ENCODE data around the gene PHF20.
"Not testable (repeated sequence)": the region's sequence is repeated elsewhere in the genome, so short reads cannot be mapped to it uniquely, and the experiment has no call there.

PHF20 gene

DNA sequence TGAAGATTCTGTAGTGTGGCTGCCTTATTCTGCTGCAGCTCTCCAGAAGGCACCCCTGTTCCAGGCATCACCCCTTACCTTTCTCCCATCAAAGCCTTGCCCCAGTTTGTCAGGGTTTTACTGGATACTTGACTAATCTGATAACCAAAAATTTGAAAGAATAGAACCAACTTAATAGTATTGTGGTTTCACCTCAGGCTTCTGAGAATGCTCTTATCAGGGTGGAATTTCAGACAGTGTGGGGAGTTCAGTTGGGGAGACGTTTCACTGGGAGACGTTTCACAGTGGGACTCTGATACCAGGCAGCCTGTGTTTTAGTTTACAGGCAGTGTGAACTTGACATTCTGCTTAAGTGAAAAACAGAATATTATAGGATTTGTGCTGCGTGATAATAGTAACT, 132.0 kb downstream of the PHF20 start:
- DNase-seq (ENCODE audit: low read depth): no peak

GRCh38 chr20:35904982-35905663, 133.3 kb downstream of the PHF20 start:
- no peak for DNase-seq (ENCODE audit: low read depth)
- H3K4me3 ChIP-seq (ENCODE audit: low read depth, low read length): no peak overlapping the region

More for the DNA sequence above, 132.0 kb downstream of the PHF20 start:
- H3K4me3 ChIP-seq (ENCODE audit: low read depth, low read length): no peak overlapping the region

GRCh38 chr20:35907017-35907701, 135.3 kb downstream of the PHF20 start:
- no peak for DNase-seq (ENCODE audit: low read depth)
- no peak overlapping the region for H3K4me3 ChIP-seq (ENCODE audit: low read depth, low read length)

GRCh38 chr20:35908007-35908406, 136.2 kb downstream of the PHF20 start:
- no peak for DNase-seq (ENCODE audit: low read depth)
- no peak overlapping the region for H3K4me3 ChIP-seq (ENCODE audit: low read depth, low read length)

DNA sequence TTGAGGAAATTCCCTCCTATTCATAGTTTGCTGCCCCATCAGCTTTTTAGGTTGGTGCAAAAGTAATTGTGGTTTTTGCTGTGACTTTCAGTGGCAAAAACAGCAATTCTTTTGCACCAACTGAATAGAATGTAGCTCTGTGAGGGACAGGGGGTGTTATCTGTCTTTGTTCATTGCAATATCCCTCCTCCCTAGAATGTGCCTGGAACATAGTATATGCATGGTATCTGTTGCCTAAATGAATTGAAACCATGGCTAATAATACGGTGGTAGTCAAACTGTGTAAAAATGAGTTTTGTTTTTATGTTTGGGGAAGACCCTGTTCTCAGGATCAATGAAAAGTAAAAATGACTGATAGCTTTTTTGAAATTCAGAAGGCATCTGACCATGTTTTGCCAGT, 137.4 kb downstream of the PHF20 start:
- no peak for DNase-seq (ENCODE audit: low read depth)
- no peak overlapping the region for H3K4me3 ChIP-seq (ENCODE audit: low read depth, low read length)

- H3K4me3 ChIP-seq (ENCODE audit: low read depth, low read length): no peak overlapping the region
- DNase-seq (ENCODE audit: low read depth): no peak
These were observed 138.0 kb downstream of the PHF20 start for GRCh38 chr20:35909796-35910195.

DNA sequence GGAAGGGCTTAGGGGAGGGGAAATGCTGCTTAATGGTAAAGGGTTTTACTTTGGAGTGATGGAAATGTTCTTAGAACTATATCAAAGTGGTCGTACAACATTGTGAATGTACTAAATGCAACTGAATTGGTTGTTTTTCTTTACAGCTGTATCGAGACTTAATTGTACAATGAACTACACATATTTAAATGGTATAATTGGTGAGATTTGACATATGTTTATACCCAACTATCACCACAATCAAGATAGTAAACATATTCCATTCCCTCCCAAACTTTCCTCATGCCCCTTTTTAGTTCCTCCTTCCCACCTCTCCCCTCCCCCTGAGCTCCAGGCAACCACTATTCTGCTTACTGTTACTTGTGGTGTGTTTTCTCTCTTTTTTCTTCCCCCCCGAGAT, 138.4 kb downstream of the PHF20 start:
- H3K4me3 ChIP-seq (ENCODE audit: low read depth, low read length): no peak overlapping the region
- DNase-seq (ENCODE audit: low read depth): no peak

DNA sequence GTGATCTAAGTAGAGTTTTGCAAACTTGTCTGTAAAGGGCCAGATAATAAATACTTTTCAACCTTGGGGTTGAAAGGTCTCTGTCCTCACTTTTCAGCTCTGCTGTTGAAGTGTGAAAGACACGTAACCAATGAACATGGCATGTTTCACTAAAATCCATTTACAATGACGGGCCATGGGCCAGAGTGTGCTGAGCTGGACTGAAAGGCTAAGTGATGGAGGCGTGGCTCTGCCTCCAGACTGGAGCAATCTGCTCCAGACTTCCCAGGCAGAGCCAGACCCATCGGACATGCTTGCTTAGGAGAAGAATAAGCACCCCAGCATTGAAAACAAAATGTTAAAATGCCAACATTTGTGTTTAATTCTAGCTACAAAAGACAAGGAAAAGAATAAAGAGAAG, 141.1 kb downstream of the PHF20 start:
- DNase-seq (ENCODE audit: low read depth): no peak
- H3K4me3 ChIP-seq (ENCODE audit: low read depth, low read length): no peak overlapping the region

- no peak for DNase-seq (ENCODE audit: low read depth)
- no peak overlapping the region for H3K4me3 ChIP-seq (ENCODE audit: low read depth, low read length)
These were observed 145.3 kb downstream of the PHF20 start for GRCh38 chr20:35917077-35917476.

DNA sequence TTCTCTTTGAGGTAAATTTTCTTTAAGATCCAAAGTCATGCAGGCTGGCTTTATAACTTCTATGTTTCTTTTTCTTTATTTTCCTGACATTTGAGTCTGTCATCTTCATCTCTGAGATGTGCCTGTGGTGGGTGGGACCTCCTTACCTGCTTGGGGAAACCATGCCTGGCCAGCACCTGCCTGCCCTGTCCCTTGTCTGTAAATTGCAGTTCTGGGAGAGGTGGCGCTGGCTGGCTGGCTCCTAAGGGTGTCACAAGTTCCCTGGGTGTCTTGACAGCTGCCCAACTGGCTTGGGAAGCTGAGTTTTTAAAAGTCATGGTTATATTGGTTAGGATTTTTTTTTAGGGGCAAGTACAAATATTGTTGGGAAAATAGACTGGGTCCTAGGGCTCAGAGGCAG, 146.2 kb downstream of the PHF20 start:
- H3K4me3 ChIP-seq (ENCODE audit: low read depth, low read length): no peak overlapping the region
- no peak for DNase-seq (ENCODE audit: low read depth)

- DNase-seq (ENCODE audit: low read depth): no peak
- H3K4me3 ChIP-seq (ENCODE audit: low read depth, low read length): no peak overlapping the region
These were observed 148.7 kb downstream of the PHF20 start for GRCh38 chr20:35920523-35920922.

DNA sequence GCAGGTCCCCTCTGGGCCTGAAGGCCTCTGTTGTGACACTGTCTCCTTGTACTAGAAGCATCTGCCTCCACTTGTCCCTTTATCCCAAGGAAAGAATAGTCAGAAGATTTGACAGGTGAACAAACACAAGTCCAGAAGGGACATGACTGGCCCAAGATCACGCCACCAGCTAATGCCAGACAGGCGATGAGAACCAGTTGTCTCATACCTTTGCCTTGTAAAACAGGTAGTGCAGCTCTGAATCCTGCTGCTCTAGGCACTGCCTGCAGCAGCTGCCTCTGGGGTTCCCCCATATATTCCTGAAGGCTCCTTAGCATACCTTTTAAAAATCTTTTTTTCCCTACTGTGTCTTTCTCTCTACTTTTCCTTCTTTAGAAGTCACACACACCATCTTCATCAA, 157.5 kb downstream of the PHF20 start:
- DNase-seq (ENCODE audit: low read depth): no peak
- H3K4me3 ChIP-seq (ENCODE audit: low read depth, low read length): no peak overlapping the region

DNA sequence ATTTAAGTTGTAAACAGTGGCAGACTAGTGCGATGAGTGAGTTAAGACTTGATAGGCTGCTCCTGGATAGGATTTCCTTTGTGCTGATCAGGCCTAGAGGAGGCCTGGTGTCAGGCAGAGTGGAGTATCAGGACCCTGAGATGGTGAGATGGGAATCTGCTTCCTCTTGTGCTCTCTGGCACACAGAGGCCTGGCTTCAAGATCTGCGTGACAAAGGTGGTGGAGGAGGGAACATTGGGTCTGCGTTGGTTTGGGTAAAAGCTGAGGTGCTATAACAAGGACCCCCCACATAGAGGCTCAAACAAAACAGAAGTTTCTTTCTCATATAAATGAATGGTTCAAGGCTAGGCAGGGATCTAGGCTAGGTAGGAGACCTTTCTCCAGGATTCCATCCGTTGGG, 162.2 kb downstream of the PHF20 start:
- no peak overlapping the region for H3K4me3 ChIP-seq (ENCODE audit: low read depth, low read length)
- no peak for DNase-seq (ENCODE audit: low read depth)

DNA sequence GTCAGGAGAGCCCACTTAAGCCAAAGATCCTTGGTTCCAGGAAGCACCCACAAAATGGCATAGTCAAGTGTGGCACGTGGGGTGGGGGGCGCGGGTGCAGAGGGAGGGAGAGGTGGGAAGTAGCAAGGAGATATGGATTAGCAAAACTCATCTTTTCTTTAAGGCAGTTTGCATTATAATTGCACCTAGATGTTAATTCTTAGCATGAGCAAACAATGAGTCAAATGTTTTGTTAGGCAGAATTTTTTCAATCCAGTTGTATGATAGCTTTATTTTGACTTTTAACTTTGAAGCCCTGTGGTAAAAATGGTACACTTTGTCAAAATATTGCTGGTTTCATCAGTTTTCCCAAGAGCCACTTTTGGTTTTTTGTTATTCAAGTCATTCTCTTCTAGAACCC, 167.4 kb downstream of the PHF20 start:
- DNase-seq (ENCODE audit: low read depth): no peak
- H3K4me3 ChIP-seq (ENCODE audit: low read depth, low read length): no peak overlapping the region

GRCh38 chr20:35941620-35942019, 169.8 kb downstream of the PHF20 start:
- DNase-seq (ENCODE audit: low read depth): no peak
- no peak overlapping the region for H3K4me3 ChIP-seq (ENCODE audit: low read depth, low read length)

GRCh38 chr20:35942243-35942642, 170.4 kb downstream of the PHF20 start:
- no peak overlapping the region for H3K4me3 ChIP-seq (ENCODE audit: low read depth, low read length)
- no peak for DNase-seq (ENCODE audit: low read depth)

- no peak overlapping the region for H3K4me3 ChIP-seq (ENCODE audit: low read depth, low read length)
- no peak for DNase-seq (ENCODE audit: low read depth)
These were observed 175.7 kb downstream of the PHF20 start for GRCh38 chr20:35947489-35947888.

- H3K4me3 ChIP-seq (ENCODE audit: low read depth, low read length): no peak overlapping the region
- no peak for DNase-seq (ENCODE audit: low read depth)
These were observed 176.1 kb downstream of the PHF20 start for GRCh38 chr20:35947907-35948306.

DNA sequence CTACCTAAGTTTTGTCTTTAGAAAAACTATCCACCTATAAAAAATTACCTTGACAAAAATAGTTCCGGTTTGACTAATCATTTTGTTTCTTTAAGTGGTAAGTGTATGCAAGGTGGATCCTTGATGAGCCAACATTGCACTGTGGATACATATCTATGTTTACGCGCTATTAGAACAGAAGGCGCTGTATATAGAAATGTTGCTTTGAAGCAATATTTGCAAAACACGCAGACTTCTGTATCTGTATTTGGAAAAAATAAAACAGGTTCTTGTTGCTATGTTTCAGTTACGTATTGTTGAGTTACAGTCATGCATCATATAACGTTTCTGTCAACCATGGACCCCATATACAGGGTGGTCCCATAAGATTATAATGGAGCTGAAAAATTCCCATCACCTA, 178.3 kb downstream of the PHF20 start:
- H3K4me3 ChIP-seq (ENCODE audit: low read depth, low read length): no peak overlapping the region
- no peak for DNase-seq (ENCODE audit: low read depth)

- DNase-seq (ENCODE audit: low read depth); H3K4me3 ChIP-seq (ENCODE audit: low read depth, low read length): not testable (repeated sequence)
These were observed 180.3 kb downstream of the PHF20 start for GRCh38 chr20:35952080-35952479.
